SK-N-SH treated with all-trans-retinoic acid at 6 μM for 48 hours (cell line): ENCODE results near the gene ABCC2.

Experiments
- ATAC-seq: fragments of 200-7000 bp; cut with Tn5 transposase; 3 replicates; pipeline ENCODE4 v1.9.1; 2020; ENCODE audit warnings: mild to moderate bottlenecking, moderate library complexity
- ARNTL ChIP-seq: fragments of 450-650 bp; formaldehyde crosslinking; IDR thresholded peaks from 2 replicates; pipeline ENCODE4 v1.5.0; 2020; ENCODE audit warnings: low read depth, mild to moderate bottlenecking, moderate library complexity, borderline replicate concordance
- BACH2 ChIP-seq: fragments of 250-450 bp; sonication (Bioruptor Pico); IDR thresholded peaks from 2 replicates; pipeline ENCODE4 v1.9.0; 2021; ENCODE audit warnings: mild to moderate bottlenecking, borderline replicate concordance
- CREB5 ChIP-seq: fragments of 250-450 bp; sonication (Bioruptor Pico); IDR thresholded peaks from 2 replicates; pipeline ENCODE4 v1.5.1; 2020; ENCODE audit warnings: low read depth, mild to moderate bottlenecking, moderate library complexity
- CSDC2 ChIP-seq: fragments of 250-450 bp; sonication (Bioruptor Pico); IDR thresholded peaks from 2 replicates; pipeline ENCODE4 v1.5.0; 2020; ENCODE audit warnings: mild to moderate bottlenecking, moderate library complexity
- CSRNP3 ChIP-seq: fragments of 250-450 bp; sonication (Bioruptor Pico); IDR thresholded peaks from 2 replicates; pipeline ENCODE4 v1.5.1; 2021; ENCODE audit warnings: mild to moderate bottlenecking, moderate library complexity
- ESRRG ChIP-seq: fragments of 250-450 bp; sonication (Bioruptor Pico); IDR thresholded peaks from 2 replicates; pipeline ENCODE4 v1.6.1; 2021; ENCODE audit warnings: mild to moderate bottlenecking
- GLIS3 ChIP-seq: fragments of 250-450 bp; sonication (Bioruptor Pico); IDR thresholded peaks from 2 replicates; pipeline ENCODE4 v1.5.0; 2020; ENCODE audit warnings: mild to moderate bottlenecking, moderate library complexity
- ISL1 ChIP-seq: fragments of 250-450 bp; sonication (Bioruptor Pico); IDR thresholded peaks from 2 replicates; pipeline ENCODE4 v2.1.2; 2022; ENCODE audit warnings: mild to moderate bottlenecking, moderate library complexity
- OSR1 ChIP-seq: fragments of 250-450 bp; sonication (Bioruptor Pico); IDR thresholded peaks from 2 replicates; pipeline ENCODE4 v1.8.0; 2022; ENCODE audit warnings: moderate library complexity, mild to moderate bottlenecking, inconsistent platforms
- PATZ1 ChIP-seq: fragments of 250-450 bp; sonication (Bioruptor Pico); IDR thresholded peaks from 2 replicates; pipeline ENCODE4 v1.8.0; 2020; ENCODE audit warnings: mild to moderate bottlenecking, moderate library complexity, borderline replicate concordance
- POU6F1 ChIP-seq: fragments of 250-450 bp; sonication (Bioruptor Pico); IDR thresholded peaks from 2 replicates; pipeline ENCODE4 v1.8.0; 2021; ENCODE audit warnings: low read depth, mild to moderate bottlenecking, moderate library complexity, borderline replicate concordance
- PPARA ChIP-seq: fragments of 250-450 bp; sonication (Bioruptor Pico); IDR thresholded peaks from 2 replicates; pipeline ENCODE4 v1.5.0; 2020; ENCODE audit warnings: mild to moderate bottlenecking, borderline replicate concordance
- RARB ChIP-seq: fragments of 250-450 bp; sonication (Bioruptor Pico); IDR thresholded peaks from 2 replicates; pipeline ENCODE4 v1.8.0; 2021; ENCODE audit warnings: mild to moderate bottlenecking, moderate library complexity
- SNAI2 ChIP-seq: fragments of 250-450 bp; sonication (Bioruptor Pico); IDR thresholded peaks from 2 replicates; pipeline ENCODE4 v1.5.0; 2020; ENCODE audit warnings: mild to moderate bottlenecking, moderate library complexity
- TCF4 ChIP-seq: fragments of 250-450 bp; sonication (Bioruptor Pico); IDR thresholded peaks from 2 replicates; pipeline ENCODE4 v1.8.0; 2021; ENCODE audit warnings: mild to moderate bottlenecking, moderate library complexity, borderline replicate concordance
- TOX ChIP-seq: fragments of 250-450 bp; sonication (Bioruptor Pico); IDR thresholded peaks from 2 replicates; pipeline ENCODE4 v1.8.0; 2021; ENCODE audit warnings: mild to moderate bottlenecking, moderate library complexity, borderline replicate concordance
- TSHZ2 ChIP-seq: fragments of 250-450 bp; sonication (Bioruptor Pico); IDR thresholded peaks from 2 replicates; pipeline ENCODE4 v1.5.0; 2020; ENCODE audit warnings: mild to moderate bottlenecking, moderate library complexity
- ZC3H10 ChIP-seq: fragments of 250-450 bp; sonication (Bioruptor Pico); IDR thresholded peaks from 2 replicates; pipeline ENCODE4 v1.5.1; 2021; ENCODE audit warnings: mild to moderate bottlenecking, moderate library complexity
- ZNF565 ChIP-seq: fragments of 450-650 bp; formaldehyde crosslinking; conservative IDR thresholded peaks from 2 replicates; pipeline ENCODE4 v1.5.0; 2020; ENCODE audit warnings: low read depth, mild to moderate bottlenecking, moderate library complexity
- ZNF8 ChIP-seq: fragments of 450-650 bp; formaldehyde crosslinking; IDR thresholded peaks from 2 replicates; pipeline ENCODE4 v1.5.0; 2020; ENCODE audit warnings: mild to moderate bottlenecking, moderate library complexity

The ABCC2 gene

GRCh38 chr10:99787311-99787710, 4.9 kb downstream of the ABCC2 start:
- no peak for ATAC-seq
- TF ChIP-seq ZNF8 (CRISPR knock-in tag): no peak
- no peak for TF ChIP-seq BACH2
- no peak for TF ChIP-seq CSDC2 (CRISPR knock-in tag)
- TF ChIP-seq RARB (CRISPR knock-in tag): no peak
- TF ChIP-seq OSR1 (CRISPR knock-in tag): no peak
- TF ChIP-seq TCF4 (CRISPR knock-in tag): no peak
- no peak for TF ChIP-seq POU6F1

- TF ChIP-seq PPARA (CRISPR knock-in tag): no peak
- no peak for TF ChIP-seq ESRRG (CRISPR knock-in tag)
- TF ChIP-seq RARB (CRISPR knock-in tag): no peak
- no peak for TF ChIP-seq ARNTL (CRISPR knock-in tag)
- TF ChIP-seq ZNF565 (CRISPR knock-in tag): no peak
- no peak for TF ChIP-seq BACH2
- no peak for TF ChIP-seq OSR1 (CRISPR knock-in tag)
- no peak for TF ChIP-seq GLIS3 (CRISPR knock-in tag)
- no peak for TF ChIP-seq POU6F1
- no peak for TF ChIP-seq ISL1 (CRISPR knock-in tag)
- no peak for TF ChIP-seq ZNF8 (CRISPR knock-in tag)
- ATAC-seq: no peak
Measured at GRCh38 chr10:99787782-99788445, 5.5 kb downstream of the ABCC2 start.

- no peak for TF ChIP-seq CSDC2 (CRISPR knock-in tag)
- no peak for TF ChIP-seq TOX (CRISPR knock-in tag)
- TF ChIP-seq ISL1 (CRISPR knock-in tag): no peak
- TF ChIP-seq GLIS3 (CRISPR knock-in tag): no peak
- TF ChIP-seq CREB5: no peak
- no peak for TF ChIP-seq TSHZ2 (CRISPR knock-in tag)
- TF ChIP-seq ZC3H10 (CRISPR knock-in tag): no peak
- no peak for TF ChIP-seq ESRRG (CRISPR knock-in tag)
- TF ChIP-seq CSRNP3 (CRISPR knock-in tag): no peak
- no peak for TF ChIP-seq ZNF8 (CRISPR knock-in tag)
- no peak for TF ChIP-seq POU6F1
- TF ChIP-seq RARB (CRISPR knock-in tag): no peak
- TF ChIP-seq TCF4 (CRISPR knock-in tag): no peak
- TF ChIP-seq SNAI2: no peak
- no peak for TF ChIP-seq PATZ1
- peak; percentile 50 for ATAC-seq
Measured at GRCh38 chr10:99788598-99789256, 6.3 kb downstream of the ABCC2 start.
